Activated T-cell treated with anti-CD3 and anti-CD28 coated beads for 1 hour (primary cell): ENCODE measurements around the gene CAMTA1.

Experiments used
- DNase-seq: peaks from one replicate; pipeline ENCODE4 v3.0.0-alpha.2; 2020; ENCODE audit warnings: low read depth

The CAMTA1 gene

DNA sequence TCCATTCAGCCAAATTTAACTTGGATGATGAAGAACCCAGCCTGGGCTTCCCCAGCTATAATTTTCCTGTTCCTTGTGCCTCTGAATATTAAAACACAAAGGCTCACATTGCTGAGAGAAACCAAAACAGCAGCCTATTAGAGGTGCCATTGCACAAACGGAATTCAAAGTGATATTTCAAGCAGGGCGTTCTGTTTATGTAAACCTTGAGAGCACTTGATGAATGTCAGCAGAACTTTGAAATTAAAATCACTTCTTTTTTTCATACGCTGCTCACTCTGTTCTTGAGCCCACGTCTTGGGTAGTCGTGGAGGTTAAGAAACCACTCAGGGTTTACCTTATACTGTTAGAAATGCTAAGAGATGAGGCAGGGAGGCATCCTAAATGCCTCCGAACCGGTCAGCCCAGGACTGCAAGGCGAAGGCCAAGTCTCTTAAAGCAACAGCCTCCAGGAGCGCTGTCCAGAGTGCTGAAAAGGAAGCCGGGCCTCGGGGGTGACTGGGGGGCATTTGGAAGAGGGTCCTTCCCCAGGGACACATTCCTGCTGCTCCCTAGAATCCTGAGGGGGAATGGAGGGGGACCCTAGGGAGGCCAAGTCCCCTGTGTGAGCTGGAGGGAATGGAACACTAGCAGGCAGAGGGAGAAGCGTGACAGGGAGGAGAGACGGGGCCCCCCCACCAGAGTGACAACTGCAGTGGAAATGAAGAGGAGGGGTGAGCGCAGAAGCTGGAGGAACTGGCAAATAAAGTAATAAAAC, 831.0 kb downstream of the CAMTA1 start:
- DNase-seq = peak; percentile 17

DNA sequence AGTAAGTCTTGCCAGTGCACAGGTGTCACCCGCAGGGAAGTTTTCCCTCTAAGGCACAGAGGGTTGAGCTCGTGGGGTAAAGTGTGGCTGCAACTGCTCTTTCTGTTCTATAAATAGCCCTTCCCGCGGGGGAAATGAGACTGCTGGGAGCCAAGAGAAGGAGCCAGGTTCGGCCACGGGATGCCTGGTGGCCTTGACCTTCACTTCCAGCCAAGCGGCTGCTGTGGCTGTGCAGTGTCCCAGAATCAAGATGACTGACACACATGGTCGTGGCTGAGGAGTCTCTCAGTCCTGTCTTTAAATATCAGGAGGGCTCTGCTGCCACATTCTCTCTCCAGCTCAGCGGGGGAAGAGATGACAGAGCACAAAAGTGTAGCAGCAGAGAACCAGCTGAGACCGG, 831.7 kb downstream of the CAMTA1 start:
- no peak for DNase-seq

- DNase-seq = no peak
Observed at GRCh38 chr1:7617826-7618225, 832.6 kb downstream of the CAMTA1 start.

DNA sequence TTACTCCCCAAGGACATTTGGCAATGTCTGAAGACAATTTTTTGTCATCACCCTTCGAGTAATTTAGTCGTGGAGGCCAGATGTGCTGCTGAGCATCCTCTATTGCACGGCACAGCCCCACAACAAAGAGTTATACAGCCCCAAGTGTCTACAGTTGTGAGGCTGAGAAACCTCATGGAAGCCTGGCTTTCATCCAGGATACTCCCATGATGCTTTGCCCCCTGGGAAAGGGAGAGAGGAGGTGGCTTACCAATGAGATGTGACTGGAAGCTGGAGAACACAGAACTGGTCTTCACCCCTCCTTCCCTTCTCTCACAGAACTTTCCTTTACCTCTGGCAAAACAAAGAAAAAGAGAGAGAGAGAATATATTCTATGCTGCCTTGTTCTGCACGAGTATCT, 834.9 kb downstream of the CAMTA1 start:
- DNase-seq = no peak

- DNase-seq = no peak
Observed at GRCh38 chr1:7621334-7622219, 836.3 kb downstream of the CAMTA1 start.

GRCh38 chr1:7623842-7624241, 838.6 kb downstream of the CAMTA1 start:
- no peak for DNase-seq

DNA sequence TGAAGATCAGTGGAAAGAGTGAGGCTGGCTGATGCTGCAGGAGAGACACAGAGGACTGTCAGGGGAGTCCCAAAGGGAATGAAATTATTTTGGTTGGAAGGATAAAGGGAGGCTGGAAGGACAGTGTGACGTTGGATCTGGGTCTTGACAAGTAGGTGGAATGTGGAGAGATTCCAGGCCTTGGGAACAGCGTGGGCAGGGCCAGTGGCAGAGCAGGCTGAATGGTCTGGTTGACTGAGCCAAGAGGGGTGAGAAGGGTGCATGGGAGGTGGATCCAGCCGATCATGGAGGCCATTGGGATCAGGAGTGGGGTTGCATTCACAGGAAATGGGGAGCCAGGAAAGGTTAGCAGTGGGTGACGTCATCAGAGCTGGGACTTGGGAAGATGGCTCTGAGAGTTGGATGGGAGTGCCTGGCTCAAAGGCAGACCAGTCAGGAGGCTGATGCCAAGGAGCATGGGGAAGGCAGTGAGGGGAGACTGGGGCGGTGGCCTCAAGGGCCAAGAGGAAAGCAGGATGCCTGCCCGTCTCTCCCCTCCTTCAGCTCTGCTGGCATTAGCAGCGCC, 839.6 kb downstream of the CAMTA1 start:
- DNase-seq = no peak

DNA sequence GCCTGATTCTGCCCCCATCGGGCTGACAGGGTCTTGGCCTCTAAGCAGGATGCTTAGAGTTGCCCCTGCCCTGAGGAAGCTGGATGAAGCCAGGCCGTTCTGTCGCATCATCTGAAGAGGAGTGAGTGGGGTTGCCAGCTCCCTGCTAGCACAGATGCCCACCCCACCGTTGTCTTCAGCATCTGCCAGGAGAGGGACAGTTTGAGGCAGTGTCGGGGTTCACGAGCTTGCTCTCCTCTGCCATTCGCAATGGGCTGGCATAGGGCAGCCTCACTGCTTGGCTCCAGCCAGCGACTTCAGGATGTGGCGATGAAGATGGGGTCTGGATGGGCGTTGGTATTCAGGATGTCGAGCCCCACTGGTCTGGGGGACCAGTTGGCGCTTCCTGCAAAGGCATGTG, 840.1 kb downstream of the CAMTA1 start:
- no peak for DNase-seq

- no peak for DNase-seq
Observed at GRCh38 chr1:7628273-7628672, 843.0 kb downstream of the CAMTA1 start.

- DNase-seq = no peak
Observed at GRCh38 chr1:7629011-7629410, 843.8 kb downstream of the CAMTA1 start.

DNA sequence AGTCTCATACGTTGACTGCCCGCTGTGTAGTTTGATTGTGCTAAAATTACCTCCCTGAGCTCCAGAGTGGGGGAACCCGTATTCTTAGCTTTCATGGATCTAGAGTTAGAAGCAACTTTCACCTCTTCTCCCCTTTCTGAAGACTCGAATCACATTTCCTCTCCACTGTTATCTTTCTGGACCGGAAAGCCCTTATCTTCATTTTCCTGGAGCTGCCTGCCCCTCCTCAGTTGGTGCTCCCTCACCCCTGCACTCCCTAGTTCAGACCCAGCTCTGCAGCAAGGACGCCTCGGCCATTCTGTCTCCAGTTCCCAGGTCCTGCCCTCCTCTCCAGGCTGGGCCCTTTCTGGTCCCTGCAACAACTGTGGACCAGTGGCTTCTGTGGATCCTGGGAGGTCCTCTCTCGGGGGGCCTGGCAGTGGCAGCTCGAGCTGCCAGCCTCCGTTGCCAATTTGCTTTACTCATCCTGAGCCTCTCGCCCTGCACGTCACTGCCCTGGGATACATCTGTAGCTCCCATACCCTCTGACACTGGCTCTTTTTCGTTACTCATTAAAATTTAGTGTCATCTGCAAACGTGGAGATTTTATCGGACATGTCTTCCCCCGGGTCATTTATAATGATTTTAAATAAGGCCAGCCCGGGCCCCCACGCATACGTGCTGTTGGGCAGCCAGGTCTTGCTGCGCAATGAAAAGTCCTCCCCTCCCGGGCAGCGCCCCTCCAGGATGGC, 844.4 kb downstream of the CAMTA1 start:
- DNase-seq = no peak

DNA sequence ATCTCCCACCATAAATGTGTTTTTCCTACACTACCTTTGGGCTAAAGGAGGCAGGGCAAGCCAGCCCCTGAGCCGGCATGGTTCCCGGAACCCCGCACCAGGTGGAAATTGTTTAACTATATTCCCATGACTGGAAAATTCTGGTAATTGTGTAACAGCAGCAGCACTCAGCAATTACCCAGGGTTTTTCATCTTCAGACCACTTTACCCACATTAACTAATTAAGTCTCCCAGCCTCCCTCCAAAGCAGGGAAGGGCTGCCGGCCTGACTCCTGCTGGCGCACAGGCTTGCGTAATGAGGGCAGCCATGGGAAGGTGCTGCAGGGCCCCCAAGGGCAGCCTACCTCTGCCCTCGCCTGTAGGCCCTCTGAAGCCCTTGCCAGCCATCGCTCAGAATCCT, 845.1 kb downstream of the CAMTA1 start:
- DNase-seq = no peak

DNA sequence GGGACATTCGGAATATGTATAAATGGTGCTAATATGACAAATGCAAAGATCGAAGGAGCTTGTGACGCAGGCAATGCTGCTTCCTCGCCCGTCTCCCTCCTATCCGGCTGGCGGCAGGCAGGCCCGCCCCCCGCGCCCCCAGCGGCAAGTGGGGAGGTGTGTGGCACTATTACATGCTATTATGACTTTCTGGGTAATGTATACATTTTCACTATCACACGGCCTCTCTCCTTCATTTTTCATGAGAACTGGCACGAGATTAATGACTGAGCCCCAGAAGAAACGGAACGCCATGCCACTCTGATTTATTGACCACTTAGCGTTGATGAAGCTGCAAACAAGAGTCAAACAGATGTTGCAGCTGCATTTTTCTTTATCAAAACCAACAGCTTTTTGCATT, 846.9 kb downstream of the CAMTA1 start:
- no peak for DNase-seq

DNA sequence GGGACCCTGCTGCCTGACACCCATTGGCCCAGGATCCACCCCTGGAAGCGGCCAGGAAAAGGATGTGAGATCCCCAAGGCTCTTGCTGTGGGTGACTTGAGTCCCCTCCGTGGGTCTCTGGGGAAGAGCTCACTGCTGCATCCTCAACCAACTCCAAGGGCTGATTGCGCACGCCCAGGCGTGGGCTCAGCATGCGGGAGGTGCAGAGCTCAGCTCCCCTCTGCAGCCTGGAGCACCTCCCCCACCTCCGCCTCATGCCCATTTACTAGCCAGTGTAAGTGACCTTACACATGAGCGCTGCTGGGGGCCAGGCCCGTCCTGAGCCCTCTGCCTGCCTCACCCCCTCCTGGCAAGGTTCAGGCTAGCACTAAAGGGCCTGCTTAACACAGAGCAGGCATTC, 847.4 kb downstream of the CAMTA1 start:
- DNase-seq = no peak

DNA sequence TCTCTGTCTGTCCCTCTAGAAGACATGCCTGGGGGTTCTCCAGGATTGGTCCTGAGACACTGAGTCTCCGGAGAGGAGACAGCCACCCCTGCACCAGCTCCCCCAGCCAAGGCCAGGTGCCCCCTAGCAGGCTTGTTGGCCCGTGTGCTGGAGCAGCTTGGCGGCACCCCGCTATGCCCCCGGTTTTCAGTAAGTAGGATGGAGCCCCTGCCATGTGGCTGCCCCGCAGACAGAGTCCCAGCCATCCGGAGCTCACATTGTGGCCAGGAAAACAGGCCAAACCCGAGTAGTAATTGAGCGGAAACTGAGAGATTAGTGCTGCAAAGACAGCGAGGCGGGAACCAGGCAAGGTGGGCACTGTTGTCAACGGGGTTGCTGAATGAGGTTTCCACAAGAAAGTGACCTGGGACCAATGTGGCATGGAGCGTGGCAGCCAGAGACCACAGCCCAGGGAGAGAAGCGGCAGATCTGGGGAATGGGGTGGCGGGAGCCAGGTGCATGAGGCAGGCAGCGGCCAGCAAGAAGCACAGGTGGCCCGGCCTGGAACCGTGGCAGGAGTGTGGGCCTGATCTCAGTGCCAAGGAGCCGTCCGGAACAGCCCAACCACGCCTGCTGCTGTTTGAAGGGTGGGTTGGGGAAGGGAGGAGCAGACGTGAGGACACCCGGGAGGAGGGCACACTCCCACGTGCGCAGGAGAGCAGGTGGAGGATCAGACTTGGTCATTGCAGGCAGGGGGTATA, 848.4 kb downstream of the CAMTA1 start:
- DNase-seq = no peak

GRCh38 chr1:7634546-7635240, 849.4 kb downstream of the CAMTA1 start:
- DNase-seq = no peak

- DNase-seq = no peak
Observed at GRCh38 chr1:7636795-7637526, 851.7 kb downstream of the CAMTA1 start.

GRCh38 chr1:7638078-7638477, 852.8 kb downstream of the CAMTA1 start:
- DNase-seq = no peak

- DNase-seq = no peak
Observed at GRCh38 chr1:7639435-7640131, 854.3 kb downstream of the CAMTA1 start.

GRCh38 chr1:7640350-7640749, 855.1 kb downstream of the CAMTA1 start:
- no peak for DNase-seq
